IPS-18a (cell line): ENCODE results near the gene SLC4A11.
"Not testable (repeated sequence)": the region's sequence is repeated elsewhere in the genome, so short reads cannot be mapped to it uniquely, and the experiment has no call there.

Experiments used
- H3K27ac ChIP-seq: one replicate; pipeline ENCODE4 v1.5.1; 2013; ENCODE audit warnings: low read length
- H3K27me3 ChIP-seq: one replicate; pipeline ENCODE4 v1.6.1; 2013; ENCODE audit warnings: mild to moderate bottlenecking, low read length; ENCODE audit not compliant: control insufficient read depth, insufficient read depth
- H3K36me3 ChIP-seq: one replicate; pipeline ENCODE4 v1.6.1; 2013; ENCODE audit warnings: low read depth, low read length; ENCODE audit not compliant: control insufficient read depth
- H3K4me1 ChIP-seq: one replicate; pipeline ENCODE4 v1.6.1; 2013; ENCODE audit warnings: low read depth, low read length; ENCODE audit not compliant: control insufficient read depth
- H3K4me3 ChIP-seq: one replicate; pipeline ENCODE4 v1.5.1; 2013; ENCODE audit warnings: low read length
- H3K9ac ChIP-seq: one replicate; pipeline ENCODE4 v1.6.1; 2013; ENCODE audit warnings: mild to moderate bottlenecking, low read length, moderate library complexity
- H3K9me3 ChIP-seq: one replicate; pipeline ENCODE4 v1.6.1; 2013; ENCODE audit warnings: low read depth, low read length; ENCODE audit not compliant: control insufficient read depth

SLC4A11 gene

GRCh38 chr20:3190681-3191111, 48.3 kb downstream of the SLC4A11 start:
- Histone ChIP-seq H3K36me3 (peaks cover 48% of the 10 kb centered on the region), H3K27me3 (no peaks in the 10 kb centered on the region), H3K4me1 (no peaks in the 10 kb centered on the region), H3K9me3 (no peaks in the 10 kb centered on the region), H3K4me3 (no peak overlapping the region), H3K9ac (no peak overlapping the region), H3K27ac (no peak overlapping the region)

DNA sequence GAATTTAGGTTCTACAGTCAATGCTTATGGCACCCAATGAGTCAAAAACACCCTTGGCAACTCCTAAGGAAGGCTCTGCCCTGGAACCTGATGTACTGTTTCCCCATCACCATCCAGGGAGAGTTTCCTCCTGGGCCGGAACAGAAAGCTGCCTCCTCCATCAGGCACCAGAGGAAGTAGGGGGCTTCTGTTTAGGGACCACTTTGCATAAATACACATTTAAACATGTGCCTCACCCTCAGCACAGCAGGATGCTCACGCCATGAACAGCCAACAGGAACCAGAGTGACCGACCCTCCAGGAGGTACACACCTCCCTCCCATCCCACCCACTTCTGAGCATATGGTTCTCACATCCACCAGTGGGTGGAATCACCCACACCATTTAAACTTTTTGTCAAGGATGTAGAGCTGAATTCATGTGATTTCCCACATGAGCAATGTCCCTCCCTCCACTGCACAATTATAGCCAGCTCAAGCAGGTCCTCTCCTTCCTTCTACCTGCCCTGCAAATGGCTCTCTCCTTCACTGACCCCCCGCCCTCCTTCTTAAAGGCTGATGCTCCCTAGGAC, 49.3 kb downstream of the SLC4A11 start:
- H3K27me3 ChIP-seq, result no peaks in the 10 kb centered on the region
- H3K4me3 ChIP-seq, result no peak overlapping the region
- H3K4me1 ChIP-seq, result no peaks in the 10 kb centered on the region
- H3K9me3 ChIP-seq, result no peaks in the 10 kb centered on the region
- peaks cover 39% of the 10 kb centered on the region for H3K36me3 ChIP-seq
- no peak overlapping the region for H3K9ac ChIP-seq
- no peak overlapping the region for H3K27ac ChIP-seq

- Histone ChIP-seq H3K27me3 (no peaks in the 10 kb centered on the region), H3K36me3 (peaks cover 31% of the 10 kb centered on the region), H3K9me3 (no peaks in the 10 kb centered on the region), H3K27ac (no peak overlapping the region), H3K4me1 (no peaks in the 10 kb centered on the region), H3K4me3 (no peak overlapping the region), H3K9ac (no peak overlapping the region)
Observed at GRCh38 chr20:3188823-3189413, 50.1 kb downstream of the SLC4A11 start.

GRCh38 chr20:3187861-3188260, 51.1 kb downstream of the SLC4A11 start:
- peaks cover 22% of the 10 kb centered on the region for H3K36me3 ChIP-seq
- H3K4me3 ChIP-seq, H3K9ac ChIP-seq, H3K27ac ChIP-seq, H3K9me3 ChIP-seq, H3K27me3 ChIP-seq, H3K4me1 ChIP-seq: not testable (repeated sequence)

- H3K4me3 ChIP-seq, result no peak overlapping the region
- H3K36me3 ChIP-seq, result peaks cover under 1% of the 10 kb centered on the region
- no peak overlapping the region for H3K9ac ChIP-seq
- H3K4me1 ChIP-seq, result no peaks in the 10 kb centered on the region
- no peaks in the 10 kb centered on the region for H3K9me3 ChIP-seq
- H3K27ac ChIP-seq, result no peak overlapping the region
- H3K27me3 ChIP-seq, result no peaks in the 10 kb centered on the region
Observed at GRCh38 chr20:3183896-3184612, 54.9 kb downstream of the SLC4A11 start.

GRCh38 chr20:3182429-3182828, 56.6 kb downstream of the SLC4A11 start:
- H3K9me3 ChIP-seq, H3K27me3 ChIP-seq, H3K27ac ChIP-seq, H3K9ac ChIP-seq, H3K4me3 ChIP-seq, H3K36me3 ChIP-seq, H3K4me1 ChIP-seq: not testable (repeated sequence)

- no peaks in the 10 kb centered on the region for H3K9me3 ChIP-seq
- no peaks in the 10 kb centered on the region for H3K27me3 ChIP-seq
- H3K27ac ChIP-seq, result no peak overlapping the region
- H3K9ac ChIP-seq, result no peak overlapping the region
- H3K4me1 ChIP-seq, result no peaks in the 10 kb centered on the region
- H3K36me3 ChIP-seq, result no peaks in the 10 kb centered on the region
- H3K4me3 ChIP-seq, result no peak overlapping the region
Observed at GRCh38 chr20:3181270-3181669, 57.7 kb downstream of the SLC4A11 start.

DNA sequence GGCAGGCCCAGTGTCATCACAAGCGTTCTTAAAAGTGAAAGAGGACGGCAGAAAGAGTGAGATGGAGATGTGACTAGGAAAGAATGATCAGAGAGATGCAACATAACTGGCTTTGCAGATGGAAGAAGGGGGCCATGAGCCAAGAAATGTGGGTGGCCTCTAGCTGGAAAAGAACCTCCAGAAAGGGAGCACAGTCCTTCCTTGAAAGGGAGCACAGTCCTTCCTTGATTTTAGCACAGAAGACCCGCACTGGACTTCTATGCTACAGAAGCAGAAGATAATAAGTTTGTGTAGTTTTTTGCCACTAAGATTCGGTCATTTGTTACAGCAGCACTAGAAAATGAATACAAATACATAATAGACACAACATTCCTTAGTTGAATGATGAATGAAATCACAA, 58.7 kb downstream of the SLC4A11 start:
- Histone ChIP-seq H3K4me1 (peaks cover 3% of the 10 kb centered on the region), H3K27me3 (no peaks in the 10 kb centered on the region), H3K9ac (no peak overlapping the region), H3K36me3 (no peaks in the 10 kb centered on the region), H3K4me3 (no peak overlapping the region), H3K27ac (no peak overlapping the region), H3K9me3 (no peaks in the 10 kb centered on the region)

DNA sequence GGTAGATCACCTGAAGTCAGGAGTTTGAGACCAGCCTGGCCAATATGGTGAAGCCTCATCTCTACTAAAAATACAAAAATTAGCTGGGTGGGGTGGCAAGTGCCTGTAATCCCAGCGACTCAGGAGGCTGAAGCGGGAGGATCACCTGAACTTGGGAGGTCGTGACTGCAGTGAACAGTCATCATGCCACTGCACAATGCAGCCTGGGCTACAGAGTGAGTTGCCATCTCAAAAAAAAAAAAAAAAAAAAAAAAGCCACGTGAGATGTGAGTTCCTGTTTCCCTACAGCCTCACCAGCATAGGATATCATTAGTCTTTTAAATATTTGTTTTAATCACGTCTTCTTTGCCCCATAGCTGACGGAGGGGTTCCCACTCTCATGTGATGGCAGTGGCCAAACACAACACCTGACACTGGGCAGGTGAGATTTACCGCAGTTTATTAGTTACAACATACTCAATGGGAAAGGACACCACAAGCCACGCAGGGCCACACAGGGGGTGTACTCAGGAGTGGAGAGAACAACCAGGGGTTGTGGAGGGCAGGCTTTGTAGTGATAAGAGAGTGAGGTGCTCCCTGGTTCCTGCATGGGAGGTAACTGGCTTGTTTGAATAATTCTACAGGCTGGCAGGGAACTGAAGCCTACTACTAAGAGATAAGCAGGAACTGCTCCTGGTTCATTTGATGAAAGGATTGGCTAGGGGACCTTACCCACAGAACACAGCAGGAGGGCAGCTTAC, 61.1 kb downstream of the SLC4A11 start:
- H3K36me3 ChIP-seq, result no peaks in the 10 kb centered on the region
- no peaks in the 10 kb centered on the region for H3K9me3 ChIP-seq
- no peak overlapping the region for H3K27ac ChIP-seq
- H3K4me3 ChIP-seq, result no peak overlapping the region
- H3K9ac ChIP-seq, result no peak overlapping the region
- H3K4me1 ChIP-seq, result peaks cover 12% of the 10 kb centered on the region
- H3K27me3 ChIP-seq, result no peaks in the 10 kb centered on the region
